GM12875 (cell line): Measurements from ENCODE around the gene GPR183.

Source experiments
- H3K4me3 ChIP-seq: one replicate; pipeline ENCODE4 v1.5.1; 2011; ENCODE audit warnings: low read depth, low read length, control low read depth
- TF ChIP-seq, protein P1 (sequence below): IDR thresholded peaks from 2 replicates; pipeline ENCODE4 v1.5.1; 2011; ENCODE audit warnings: low read depth, mild to moderate bottlenecking, control low read depth, inconsistent platforms, low read length, moderate library complexity, borderline replicate concordance; ENCODE audit not compliant: insufficient read depth

Gene GPR183

DNA sequence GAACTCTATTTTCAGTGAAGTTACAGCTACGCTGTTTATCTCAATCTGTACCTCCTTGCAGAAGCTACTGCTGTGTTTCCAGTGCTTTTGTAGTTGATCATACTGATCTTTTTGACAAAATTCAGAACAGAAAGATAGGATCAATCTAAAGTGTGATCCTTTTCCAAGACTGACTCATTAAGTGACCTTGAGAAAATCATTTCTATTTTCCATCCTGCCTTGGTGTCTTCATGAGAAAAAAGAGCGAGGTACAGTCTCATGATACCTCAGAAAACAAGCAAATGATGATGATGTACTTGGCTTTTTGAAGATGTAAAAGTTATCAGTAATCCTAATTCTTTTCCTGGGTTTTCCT is 46.0 kb upstream of the GPR183 start:
- TF ChIP-seq, protein P1, sequence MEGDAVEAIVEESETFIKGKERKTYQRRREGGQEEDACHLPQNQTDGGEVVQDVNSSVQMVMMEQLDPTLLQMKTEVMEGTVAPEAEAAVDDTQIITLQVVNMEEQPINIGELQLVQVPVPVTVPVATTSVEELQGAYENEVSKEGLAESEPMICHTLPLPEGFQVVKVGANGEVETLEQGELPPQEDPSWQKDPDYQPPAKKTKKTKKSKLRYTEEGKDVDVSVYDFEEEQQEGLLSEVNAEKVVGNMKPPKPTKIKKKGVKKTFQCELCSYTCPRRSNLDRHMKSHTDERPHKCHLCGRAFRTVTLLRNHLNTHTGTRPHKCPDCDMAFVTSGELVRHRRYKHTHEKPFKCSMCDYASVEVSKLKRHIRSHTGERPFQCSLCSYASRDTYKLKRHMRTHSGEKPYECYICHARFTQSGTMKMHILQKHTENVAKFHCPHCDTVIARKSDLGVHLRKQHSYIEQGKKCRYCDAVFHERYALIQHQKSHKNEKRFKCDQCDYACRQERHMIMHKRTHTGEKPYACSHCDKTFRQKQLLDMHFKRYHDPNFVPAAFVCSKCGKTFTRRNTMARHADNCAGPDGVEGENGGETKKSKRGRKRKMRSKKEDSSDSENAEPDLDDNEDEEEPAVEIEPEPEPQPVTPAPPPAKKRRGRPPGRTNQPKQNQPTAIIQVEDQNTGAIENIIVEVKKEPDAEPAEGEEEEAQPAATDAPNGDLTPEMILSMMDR = no peak
- H3K4me3 ChIP-seq = no peak overlapping the region

DNA sequence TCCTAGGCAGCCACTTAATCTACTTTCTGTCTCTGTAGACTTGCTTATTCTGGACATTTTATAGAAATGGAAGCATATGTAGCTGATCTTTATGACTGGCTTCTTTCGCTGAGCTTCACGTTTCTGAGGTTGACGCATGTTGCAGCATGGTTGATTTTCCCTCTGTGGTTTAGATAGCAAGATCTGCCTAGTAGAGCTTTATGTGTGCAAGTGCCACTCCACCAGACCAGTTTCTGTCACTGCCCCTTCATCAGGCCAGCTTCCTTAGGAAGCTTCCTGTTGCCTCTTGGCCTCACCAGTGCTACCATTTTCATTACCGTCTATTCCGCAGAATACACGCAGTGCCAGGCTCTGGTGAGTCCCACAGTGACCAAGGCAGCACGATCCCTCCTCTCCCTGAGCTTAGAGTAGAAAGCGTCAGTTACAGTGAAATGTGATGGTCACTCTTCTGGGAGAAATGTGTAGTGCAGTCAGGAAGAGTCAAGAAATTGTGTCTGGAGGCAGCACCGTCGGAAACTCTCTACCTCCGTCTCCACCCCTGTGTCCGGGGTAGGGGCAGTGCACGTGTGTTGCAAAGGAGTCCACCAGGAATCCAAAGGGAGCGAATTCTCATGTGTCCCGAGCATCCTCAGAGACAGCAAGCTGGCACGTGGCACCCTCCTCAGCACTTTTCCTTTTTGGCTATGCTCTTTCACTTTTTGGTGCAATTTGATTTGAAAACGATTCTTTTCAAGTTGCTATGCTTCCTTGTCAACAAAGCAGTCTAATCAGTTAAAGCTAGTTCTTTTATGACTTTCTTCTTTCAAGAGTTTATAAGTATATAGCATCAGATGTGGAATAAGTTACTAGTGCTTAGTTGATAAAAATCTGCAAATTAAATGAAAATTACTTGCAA is 45.4 kb upstream of the GPR183 start:
- TF ChIP-seq, protein P1 = no peak

DNA sequence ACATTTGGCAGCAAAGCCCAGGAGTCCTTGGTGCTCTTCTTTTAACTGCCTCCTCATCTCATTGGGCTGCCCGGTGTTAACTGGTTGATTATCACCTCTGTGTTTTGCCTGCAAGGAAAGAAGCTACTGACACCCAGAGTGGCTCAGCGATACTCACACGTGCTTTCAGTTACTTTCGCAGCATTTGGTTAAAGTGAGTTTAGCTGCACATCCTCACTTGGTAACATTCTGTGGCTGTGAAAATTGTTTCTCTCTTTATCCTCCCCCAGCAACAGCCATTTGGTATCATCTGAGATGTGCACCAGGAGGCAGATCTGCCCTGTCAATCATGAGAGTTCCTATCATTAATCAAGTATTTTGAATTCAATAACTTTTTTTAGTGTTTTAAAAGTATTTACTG is 44.6 kb upstream of the GPR183 start:
- no peak overlapping the region for H3K4me3 ChIP-seq
- TF ChIP-seq, protein P1 = no peak

More for the DNA sequence above, 45.4 kb upstream of the GPR183 start:
- no peak overlapping the region for H3K4me3 ChIP-seq

GRCh38 chr13:99350191-99350590 is 43.0 kb upstream of the GPR183 start:
- no peak overlapping the region for H3K4me3 ChIP-seq
- TF ChIP-seq, protein P1 = no peak

DNA sequence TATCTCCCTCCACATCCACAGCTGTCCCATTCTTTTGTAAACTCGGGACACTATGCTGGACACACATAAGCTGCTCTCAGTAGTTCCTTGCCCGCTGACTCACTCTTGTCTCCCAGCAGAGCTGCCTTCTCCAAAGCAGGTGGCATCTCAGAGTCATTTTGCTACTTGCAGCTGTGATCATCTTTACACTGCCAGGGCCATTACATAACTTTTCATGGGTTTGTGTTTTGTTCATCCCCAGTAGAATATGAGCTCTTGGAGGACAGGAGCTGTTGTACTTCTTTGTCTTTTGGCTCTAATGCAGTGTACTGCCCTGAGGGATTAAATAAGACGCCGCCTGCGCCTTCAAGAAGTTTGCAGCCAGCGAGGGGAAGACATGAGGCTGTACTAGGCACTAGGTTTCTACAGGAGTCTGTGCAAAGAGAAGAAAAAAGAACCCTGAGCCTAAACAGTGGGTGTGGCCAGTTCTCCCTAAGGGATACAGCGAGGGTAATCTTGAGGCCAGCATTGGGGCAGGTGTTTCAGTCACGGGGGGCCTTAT is 40.8 kb upstream of the GPR183 start:
- TF ChIP-seq, protein P1 = no peak
- H3K4me3 ChIP-seq = no peak overlapping the region

GRCh38 chr13:99347335-99347878 is 40.2 kb upstream of the GPR183 start:
- TF ChIP-seq, protein P1 = no peak
- no peak overlapping the region for H3K4me3 ChIP-seq
